H1 (cell line): Measurements from ENCODE around the gene LPP. TPM values are rescaled to one million over a fixed set of nuclear protein-coding genes. Genes with fewer than 3 reads are reported as not detected.

Source experiments
- CTCF ChIA-PET: fragments of 300-600 bp; sonication (Branson Sonifier 250); formaldehyde crosslinking; loops from one replicate; lab custom pipeline; 2021; ENCODE audit not compliant: partially characterized antibody; lab: Charles Lee
- POLR2A ChIA-PET: fragments of 300-600 bp; sonication (Branson Sonifier 250); formaldehyde crosslinking; loops from one replicate; lab custom pipeline; 2021; ENCODE audit warnings: inconsistent platforms; ENCODE audit not compliant: partially characterized antibody; lab: Charles Lee
- DNase-seq, 2 experiments: peaks; one replicate each; pipeline versions ENCODE4 v3.0.0 to v3.0.0-alpha.2; 2010 to 2022; ENCODE audit warnings: low spot score in 2 of 2, low read depth in 1 of 2, mixed read lengths in 1 of 2
- FAIRE-seq: peaks from 2 replicates; lab custom pipeline; 2011; peaks lifted over from hg19 to GRCh38; lab: Jason Lieb, UNC
- H2AFZ ChIP-seq: 2 replicates; pipeline ENCODE4 v1.8.1; 2012; ENCODE audit warnings: low read length, inconsistent platforms
- H2AK5ac ChIP-seq: 2 replicates; pipeline ENCODE4 v1.6.1; 2013; ENCODE audit warnings: low read depth, low read length
- H2BK120ac ChIP-seq: replicated peaks from 2 replicates; pipeline ENCODE3; 2013; ENCODE audit warnings: low read depth, low read length, inconsistent platforms
- H2BK12ac ChIP-seq: 2 replicates; pipeline ENCODE4 v1.6.1; 2013; ENCODE audit warnings: low read depth, low read length
- H2BK15ac ChIP-seq: 2 replicates; pipeline ENCODE4 v1.6.1; 2013; ENCODE audit warnings: low read length
- H2BK20ac ChIP-seq: 2 replicates; pipeline ENCODE4 v1.6.1; 2013; ENCODE audit warnings: low read length
- H2BK5ac ChIP-seq: 2 replicates; pipeline ENCODE4 v1.6.1; 2013; ENCODE audit warnings: low read depth, low read length
- H3K14ac ChIP-seq: 2 replicates; pipeline ENCODE4 v1.6.1; 2013; ENCODE audit warnings: inconsistent platforms; ENCODE audit not compliant: insufficient read length
- H3K18ac ChIP-seq: 2 replicates; pipeline ENCODE4 v1.6.1; 2013; ENCODE audit warnings: low read length; ENCODE audit errors: extremely low read depth
- H3K23ac ChIP-seq: 2 replicates; pipeline ENCODE4 v1.6.1; 2013; ENCODE audit warnings: inconsistent platforms; ENCODE audit not compliant: insufficient read length
- H3K23me2 ChIP-seq: 2 replicates; pipeline ENCODE4 v1.6.1; 2013; ENCODE audit warnings: low read depth, low read length
- H3K27ac ChIP-seq: 2 replicates; pipeline ENCODE4 v1.6.1; 2011; ENCODE audit warnings: low read depth, low read length, inconsistent platforms
- H3K27me3 ChIP-seq, 4 experiments: replicated peaks in 1 of 4; 1 replicate in 1 of 4; 2 replicates in 3 of 4; pipeline versions ENCODE4 v1.6.1 to v1.8.1; 2011 to 2013; ENCODE audit warnings: low read length in 3 of 4, mild to moderate bottlenecking in 3 of 4, inconsistent platforms in 2 of 4, mixed read lengths in 2 of 4, moderate library complexity in 1 of 4; ENCODE audit not compliant: control insufficient read depth in 3 of 4, insufficient read depth in 3 of 4; ENCODE audit errors: extremely low read depth in 1 of 4
- H3K36me3 ChIP-seq, 4 experiments: 2 replicates each; pipeline versions ENCODE4 v1.6.1 to v1.8.1; 2011 to 2013; ENCODE audit warnings: mild to moderate bottlenecking in 4 of 4, low read length in 3 of 4, moderate library complexity in 2 of 4, control low read depth in 1 of 4, inconsistent platforms in 1 of 4; ENCODE audit not compliant: insufficient read depth in 4 of 4, control insufficient read depth in 2 of 4
- H3K4ac ChIP-seq: replicated peaks from 2 replicates; pipeline ENCODE3; 2013; ENCODE audit warnings: low read length, low read depth, mixed read lengths, inconsistent platforms; ENCODE audit not compliant: insufficient read length
- H3K4me1 ChIP-seq, 4 experiments: replicated peaks in 1 of 4; 1 replicate in 1 of 4; 2 replicates in 3 of 4; pipeline versions ENCODE4 v1.6.1 to v1.8.1; 2011 to 2013; ENCODE audit warnings: low read length in 3 of 4, inconsistent platforms in 2 of 4, mixed read lengths in 1 of 4; ENCODE audit not compliant: insufficient read depth in 4 of 4, control insufficient read depth in 3 of 4
- H3K4me2 ChIP-seq, 2 experiments: 2 replicates each; pipeline versions ENCODE4 v1.6.1 to v1.8.1; 2011 to 2013; ENCODE audit warnings: low read depth in 2 of 2, low read length in 2 of 2, control low read depth in 1 of 2, inconsistent platforms in 1 of 2, mild to moderate bottlenecking in 1 of 2; ENCODE audit not compliant: insufficient read depth in 1 of 2
- H3K4me3 ChIP-seq, 4 experiments: fragments of 200-600, 300-600 bp in 1 of 4; sonication (generic), shearing (Covaris generic), sonication (Bioruptor Twin) in 1 of 4; 2 replicates each; pipeline versions ENCODE4 v1.5.1 to v1.8.1; 2011 to 2016; ENCODE audit warnings: low read length in 4 of 4, low read depth in 3 of 4, control low read depth in 2 of 4, inconsistent platforms in 2 of 4, mild to moderate bottlenecking in 2 of 4, mixed read lengths in 1 of 4, moderate library complexity in 1 of 4; ENCODE audit not compliant: insufficient read depth in 2 of 4; ENCODE audit errors: extremely low read depth in 1 of 4
- H3K56ac ChIP-seq: replicated peaks from 2 replicates; pipeline ENCODE3; 2013; ENCODE audit warnings: low read depth, mild to moderate bottlenecking, mixed read lengths, low read length, inconsistent platforms; ENCODE audit not compliant: insufficient read length
- H3K79me1 ChIP-seq: 2 replicates; pipeline ENCODE4 v1.6.1; 2013; ENCODE audit warnings: low read depth, low read length, control low read depth
- H3K79me2 ChIP-seq, 2 experiments: 2 replicates each; pipeline versions ENCODE4 v1.6.1 to v1.8.1; 2012 to 2013; ENCODE audit warnings: low read length in 2 of 2, mild to moderate bottlenecking in 2 of 2, inconsistent platforms in 1 of 2; ENCODE audit not compliant: insufficient read depth in 2 of 2, control insufficient read depth in 1 of 2
- H3K9ac ChIP-seq, 4 experiments: replicated peaks in 1 of 4; 1 replicate in 1 of 4; 2 replicates in 3 of 4; pipeline versions ENCODE4 v1.6.1 to v1.8.1; 2011 to 2013; ENCODE audit warnings: low read depth in 3 of 4, low read length in 3 of 4, control low read depth in 2 of 4, mild to moderate bottlenecking in 2 of 4, moderate library complexity in 2 of 4, inconsistent platforms in 1 of 4; ENCODE audit errors: extremely low read depth in 1 of 4
- H3K9me3 ChIP-seq, 2 experiments: 2 replicates each; pipeline versions ENCODE4 v1.6.1 to v1.8.1; 2012 to 2013; ENCODE audit warnings: mild to moderate bottlenecking in 2 of 2, moderate library complexity in 2 of 2, control low read depth in 1 of 2, inconsistent platforms in 1 of 2, low read depth in 1 of 2, low read length in 1 of 2, mixed read lengths in 1 of 2; ENCODE audit not compliant: insufficient read depth in 2 of 2
- H4K20me1 ChIP-seq, 2 experiments: replicated peaks in 1 of 2; 2 replicates each; pipeline versions ENCODE3 to v1.8.1; 2011 to 2013; ENCODE audit warnings: inconsistent platforms in 2 of 2, low read length in 2 of 2, mild to moderate bottlenecking in 1 of 2; ENCODE audit not compliant: insufficient read depth in 2 of 2, control insufficient read depth in 1 of 2
- H4K5ac ChIP-seq: 2 replicates; pipeline ENCODE4 v1.6.1; 2013; ENCODE audit warnings: low read length, low read depth, mixed read lengths, inconsistent platforms; ENCODE audit not compliant: insufficient read length
- H4K8ac ChIP-seq: 2 replicates; pipeline ENCODE4 v1.8.0; 2013; ENCODE audit warnings: mild to moderate bottlenecking, moderate library complexity, low read length, inconsistent platforms; ENCODE audit not compliant: insufficient read depth; ENCODE audit errors: extremely low read depth
- H4K91ac ChIP-seq: replicated peaks from 2 replicates; pipeline ENCODE3; 2013; ENCODE audit warnings: low read length, mixed read lengths, inconsistent platforms; ENCODE audit not compliant: insufficient read length
- ASH2L ChIP-seq: fragments of 200-600, 300-600 bp; sonication (generic); IDR thresholded peaks from one replicate; pipeline ENCODE4 v1.7.1; 2017; ENCODE audit warnings: low read length
- BACH1 ChIP-seq: IDR thresholded peaks from 2 replicates; pipeline ENCODE4 v1.6.1; 2012; ENCODE audit warnings: low read length, improper control_type of control experiment
- CBX8 ChIP-seq: fragments of 300-800, 300-1000 bp; sonication (generic); IDR thresholded peaks from 2 replicates; pipeline ENCODE4 v1.7.1; 2016; ENCODE audit warnings: low read depth, low read length, borderline replicate concordance
- CREB1 ChIP-seq: IDR thresholded peaks from 2 replicates; pipeline ENCODE4 v1.6.1; 2012; ENCODE audit warnings: inconsistent platforms
- GABPA ChIP-seq: IDR thresholded peaks from 2 replicates; pipeline ENCODE4 v1.6.1; 2011; ENCODE audit warnings: mild to moderate bottlenecking, low read length, moderate library complexity, borderline replicate concordance; ENCODE audit not compliant: insufficient read depth
- PHF8 ChIP-seq: fragments of 200-600 bp; sonication (generic); conservative IDR thresholded peaks from 2 replicates; pipeline ENCODE4 v1.7.1; 2012; ENCODE audit warnings: low read depth, mild to moderate bottlenecking, inconsistent platforms, low read length, moderate library complexity
- RFX5 ChIP-seq: IDR thresholded peaks from 2 replicates; pipeline ENCODE4 v1.6.1; 2011; ENCODE audit warnings: low read depth, low read length, improper control_type of control experiment, borderline replicate concordance
- SIN3A ChIP-seq, 2 experiments: IDR thresholded peaks in 1 of 2; conservative IDR thresholded peaks in 1 of 2; 2 replicates each; pipeline ENCODE4 v1.6.1; 2011 to 2012; ENCODE audit warnings: low read length in 2 of 2, improper control_type of control experiment in 1 of 2, low read depth in 1 of 2, mild to moderate bottlenecking in 1 of 2
- SUZ12 ChIP-seq: fragments of 200-600 bp; sonication (generic); IDR thresholded peaks from 2 replicates; pipeline ENCODE4 v1.6.1; 2012; ENCODE audit warnings: mild to moderate bottlenecking, inconsistent platforms, low read length, moderate library complexity, mixed read lengths
- YY1 ChIP-seq: IDR thresholded peaks from 2 replicates; pipeline ENCODE4 v1.6.1; 2011; ENCODE audit warnings: low read depth, mild to moderate bottlenecking, low read length
- WGBS, 2 experiments: shearing (Covaris generic) in 1 of 2; methylation state at CpG; one replicate each; pipeline versions ENCODE4 v1.1.6 to v1.1.7; 2013 to 2015; ENCODE audit warnings: low lambda C conversion rate in 2 of 2, mixed read lengths in 2 of 2, inconsistent platforms in 1 of 2, low coverage in 1 of 2, missing lambda C conversion rate in 1 of 2; ENCODE audit not compliant: insufficient replicate concordance in 2 of 2, insufficient coverage in 1 of 2, insufficient read length in 1 of 2; ENCODE audit errors: extremely low coverage in 1 of 2, missing lambda C conversion rate in 1 of 2; 5-methylcytosine and 5-hydroxymethylcytosine counted together
- polyA plus RNA-seq, 7 experiments: library from polyadenylated mRNA; depleted of rRNA in 3 of 7; stranded (reverse) in 5 of 7; unstranded in 2 of 7; fragments of >200 nt in 5 of 7; fragments of 200-250 nt in 2 of 7; gene quantifications; 1 replicate in 5 of 7; 2 replicates in 1 of 7; 4 replicates in 1 of 7; pipeline versions ENCODE4 v1.2.1 to v1.2.3, GENCODE V29; 2011 to 2013; ENCODE audit warnings: missing spikeins in 2 of 7, mixed read lengths in 2 of 7
- total RNA-seq: library from RNA; stranded (reverse); fragmentation: NEBNext Ultra II Directional; extraction: Animal tissue kit (Norgen Biotek cat#: 25700); gene quantifications from 2 replicates; pipeline ENCODE4 v1.2.1, GENCODE V29; 2021
- TF ChIP-seq, protein P1 (sequence below): IDR thresholded peaks from 2 replicates; pipeline ENCODE4 v1.6.1; 2011; ENCODE audit warnings: low read depth, mild to moderate bottlenecking, low read length; ENCODE audit not compliant: insufficient read depth
- TF ChIP-seq, protein P2 (sequence below): IDR thresholded peaks from 2 replicates; pipeline ENCODE4 v1.6.1; 2012; ENCODE audit warnings: low read length, inconsistent platforms

LPP gene
- total and polyA plus RNA-seq, 2 of the 8 experiments (the other 6 are each of a cell fraction or from before 2014, with no cell fraction given) = 10.0 to 53.3 TPM

DNA sequence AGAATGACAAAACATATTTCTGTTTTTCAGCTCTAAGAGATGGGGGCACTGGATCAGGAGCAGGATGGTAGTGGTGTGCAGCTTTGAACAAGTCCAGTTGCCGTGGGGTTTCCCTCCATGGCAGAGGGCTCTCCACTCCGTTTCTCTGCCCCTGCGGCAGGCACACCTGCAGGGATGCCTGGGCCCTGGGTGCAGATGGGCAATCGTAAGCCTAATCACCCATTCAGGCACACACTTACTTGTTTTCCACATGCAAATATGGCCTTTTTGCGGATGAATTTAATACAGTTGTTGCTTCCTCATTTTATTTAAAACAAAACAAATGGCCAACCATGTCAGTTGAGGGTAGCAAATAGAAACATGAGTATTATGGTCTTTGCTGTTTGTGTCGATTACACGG, 85.1 kb downstream of the LPP start:
- Histone ChIP-seq H3K79me1 (no peaks in the 10 kb centered on the region), H3K4me2 (no peak overlapping the region), H3K79me2 (peaks cover 0 to 4% of the 10 kb centered on the region in 2 experiments; a peak in 1 of 4 replicates), H3K4me3 (no peak overlapping the region), H4K91ac (no peak overlapping the region), H3K23ac (no peak overlapping the region), H3K18ac (no peak overlapping the region), H3K27ac (no peak overlapping the region), H3K56ac (no peak overlapping the region), H2BK20ac (no peak overlapping the region), H4K8ac (no peak overlapping the region), H4K20me1 (no peaks in the 10 kb centered on the region), H3K36me3 (no peaks in the 10 kb centered on the region), H3K9ac (no peak overlapping the region), H2BK12ac (no peak overlapping the region), H3K27me3 (no peaks in the 10 kb centered on the region), H2BK5ac (no peak overlapping the region), H2BK120ac (no peak overlapping the region), H2BK15ac (no peak overlapping the region), H3K14ac (no peak overlapping the region), H4K5ac (no peak overlapping the region), H3K23me2 (no peaks in the 10 kb centered on the region; the same call in 1 of the 2 replicates), H3K4ac (no peak overlapping the region), H2AK5ac (no peak overlapping the region), H3K4me1 (peaks cover 0 to 2% (median 0%) of the 10 kb centered on the region in 4 experiments; a peak in 1 of 7 replicates), H2AFZ (no peak overlapping the region), H3K9me3 (no peaks in the 10 kb centered on the region)
- ChIA-PET CTCF (no interaction called here), POLR2A (no interaction called here)
- DNase-seq = no peak
- no peak for FAIRE-seq
- 92% methylated on average over 7 of the region's 7 CpGs; no CpG with 5 or more reads in 1 of the 2 experiments for WGBS, 2 experiments
- TF ChIP-seq GABPA (no peak), CBX8 (no peak), SUZ12 (no peak), BACH1 (no peak), ASH2L (no peak), RFX5 (no peak), PHF8 (no peak), SIN3A (conservative IDR thresholded peaks at IDR 0.05 in 1 of 2, IDR thresholded peaks at IDR 0.05 in 1 of 2; ENCODE audit: low read depth in 1 of 2, low read length in 2 of 2) (no peak), YY1 (no peak), CREB1 (no peak)
- TF ChIP-seq, protein P1, sequence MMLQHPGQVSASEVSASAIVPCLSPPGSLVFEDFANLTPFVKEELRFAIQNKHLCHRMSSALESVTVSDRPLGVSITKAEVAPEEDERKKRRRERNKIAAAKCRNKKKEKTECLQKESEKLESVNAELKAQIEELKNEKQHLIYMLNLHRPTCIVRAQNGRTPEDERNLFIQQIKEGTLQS = no peak
- TF ChIP-seq, protein P2, sequence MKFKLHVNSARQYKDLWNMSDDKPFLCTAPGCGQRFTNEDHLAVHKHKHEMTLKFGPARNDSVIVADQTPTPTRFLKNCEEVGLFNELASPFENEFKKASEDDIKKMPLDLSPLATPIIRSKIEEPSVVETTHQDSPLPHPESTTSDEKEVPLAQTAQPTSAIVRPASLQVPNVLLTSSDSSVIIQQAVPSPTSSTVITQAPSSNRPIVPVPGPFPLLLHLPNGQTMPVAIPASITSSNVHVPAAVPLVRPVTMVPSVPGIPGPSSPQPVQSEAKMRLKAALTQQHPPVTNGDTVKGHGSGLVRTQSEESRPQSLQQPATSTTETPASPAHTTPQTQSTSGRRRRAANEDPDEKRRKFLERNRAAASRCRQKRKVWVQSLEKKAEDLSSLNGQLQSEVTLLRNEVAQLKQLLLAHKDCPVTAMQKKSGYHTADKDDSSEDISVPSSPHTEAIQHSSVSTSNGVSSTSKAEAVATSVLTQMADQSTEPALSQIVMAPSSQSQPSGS = no peak
